Measurements from ENCODE around the gene CABP1.

DNA sequence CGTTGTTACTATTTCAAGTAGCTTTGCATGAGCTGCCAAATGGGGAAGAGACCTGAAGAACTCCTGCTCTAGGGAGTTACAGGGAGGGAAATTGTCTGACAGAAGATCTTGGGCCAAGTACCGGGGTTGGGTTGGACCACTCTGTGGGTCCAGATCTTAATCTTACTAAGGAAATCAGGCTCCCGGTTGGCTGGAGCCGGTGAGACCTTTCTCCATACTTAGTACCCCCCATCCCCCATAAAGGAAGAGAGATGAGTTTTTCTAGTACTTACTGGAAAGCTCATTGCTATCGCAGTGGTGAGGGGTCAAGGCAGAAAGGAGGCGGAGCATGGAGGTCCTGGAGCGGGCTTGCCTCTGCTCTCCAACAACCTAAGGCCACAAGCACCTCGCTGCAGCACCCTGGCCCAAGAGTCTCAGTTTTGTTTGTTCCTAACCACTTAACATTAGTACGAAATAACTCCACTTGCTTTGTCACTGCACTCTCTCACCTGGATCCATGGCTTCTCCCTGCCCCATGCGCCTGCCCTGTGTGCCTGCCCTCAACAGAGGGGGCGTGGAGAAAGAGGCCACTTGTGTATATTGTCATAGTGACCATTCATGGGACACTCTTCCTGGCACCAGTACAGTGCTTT is 63.0 kb downstream of the CABP1 start:
- TF ChIP-seq, protein P1, sequence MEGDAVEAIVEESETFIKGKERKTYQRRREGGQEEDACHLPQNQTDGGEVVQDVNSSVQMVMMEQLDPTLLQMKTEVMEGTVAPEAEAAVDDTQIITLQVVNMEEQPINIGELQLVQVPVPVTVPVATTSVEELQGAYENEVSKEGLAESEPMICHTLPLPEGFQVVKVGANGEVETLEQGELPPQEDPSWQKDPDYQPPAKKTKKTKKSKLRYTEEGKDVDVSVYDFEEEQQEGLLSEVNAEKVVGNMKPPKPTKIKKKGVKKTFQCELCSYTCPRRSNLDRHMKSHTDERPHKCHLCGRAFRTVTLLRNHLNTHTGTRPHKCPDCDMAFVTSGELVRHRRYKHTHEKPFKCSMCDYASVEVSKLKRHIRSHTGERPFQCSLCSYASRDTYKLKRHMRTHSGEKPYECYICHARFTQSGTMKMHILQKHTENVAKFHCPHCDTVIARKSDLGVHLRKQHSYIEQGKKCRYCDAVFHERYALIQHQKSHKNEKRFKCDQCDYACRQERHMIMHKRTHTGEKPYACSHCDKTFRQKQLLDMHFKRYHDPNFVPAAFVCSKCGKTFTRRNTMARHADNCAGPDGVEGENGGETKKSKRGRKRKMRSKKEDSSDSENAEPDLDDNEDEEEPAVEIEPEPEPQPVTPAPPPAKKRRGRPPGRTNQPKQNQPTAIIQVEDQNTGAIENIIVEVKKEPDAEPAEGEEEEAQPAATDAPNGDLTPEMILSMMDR (IDR thresholded peaks at IDR 0.05), result no peak
- TF ChIP-seq POLR2AphosphoS5 (IDR thresholded peaks at IDR 0.05), result no peak
- no peak for TF ChIP-seq POLR2A (IDR thresholded peaks at IDR 0.05)
